ENCODE measurements around the gene LIN28A. TPM values are rescaled to one million over a fixed set of nuclear protein-coding genes. Genes with fewer than 3 reads are reported as not detected.

Gene LIN28A
- total RNA-seq = not detected in 2 replicates

GRCh38 chr1:26410706-26411623, at the start of gene LIN28A:
Gene LIN28A, plus strand, starts transcription at chr1:26410817. Its CDS starts 75 bp downstream, at chr1:26410892.
- ChIA-PET POLR2A (interaction anchor here (0.7 kb wide), 1 partner anchor 151 kb away, joined by 3 read pairs; no protein-coding TSS in a partner anchor), CTCF (no interaction called here)
- Mint-ChIP-seq H3K4me1 (peaks cover 14% of the 10 kb centered on the region), H3K4me3 (no peak within 1 kb of the TSS), H3K27me3 (peaks cover 66% of the 10 kb centered on the region), H3K27ac (no peak within 1 kb of the TSS), H3K9me3 (no peaks in the 10 kb centered on the region), H3K36me3 (ENCODE audit: low read depth) (no peaks in the 10 kb centered on the region)
- intact Hi-C loops (cut with micrococcal nuclease) = no loop called here
- no peak for DNase-seq
- ATAC-seq (ENCODE audit: low read depth) = no peak
- no peak for TF ChIP-seq CTCF (IDR thresholded peaks at IDR 0.05)

GRCh38 chr1:26361605-26362122, 49.0 kb upstream of the LIN28A start:
- Mint-ChIP-seq H3K9me3 (no peaks in the 10 kb centered on the region), H3K36me3 (ENCODE audit: low read depth) (no peaks in the 10 kb centered on the region), H3K4me1 (peaks cover 29% of the 10 kb centered on the region), H3K27me3 (peaks cover 21% of the 10 kb centered on the region), H3K27ac (no peak overlapping the region), H3K4me3 (no peak overlapping the region)
- ATAC-seq (ENCODE audit: low read depth) = peak; percentile 61
- intact Hi-C loops (cut with micrococcal nuclease) = no loop called here
- TF ChIP-seq CTCF (IDR thresholded peaks at IDR 0.05) = no peak
- no peak for DNase-seq
- CTCF ChIA-PET = interaction anchor here (0.9 to 1.8 kb wide), 12 partner anchors 16 to 257 kb away, joined by 3 to 7 read pairs (median 4); partner anchors contain the start of gene ZNF593
- POLR2A ChIA-PET = interaction anchor here (1.0 to 2.2 kb wide), 3 partner anchors 23 to 43 kb away, joined by 3 to 8 read pairs (median 3); no protein-coding TSS in a partner anchor

DNA sequence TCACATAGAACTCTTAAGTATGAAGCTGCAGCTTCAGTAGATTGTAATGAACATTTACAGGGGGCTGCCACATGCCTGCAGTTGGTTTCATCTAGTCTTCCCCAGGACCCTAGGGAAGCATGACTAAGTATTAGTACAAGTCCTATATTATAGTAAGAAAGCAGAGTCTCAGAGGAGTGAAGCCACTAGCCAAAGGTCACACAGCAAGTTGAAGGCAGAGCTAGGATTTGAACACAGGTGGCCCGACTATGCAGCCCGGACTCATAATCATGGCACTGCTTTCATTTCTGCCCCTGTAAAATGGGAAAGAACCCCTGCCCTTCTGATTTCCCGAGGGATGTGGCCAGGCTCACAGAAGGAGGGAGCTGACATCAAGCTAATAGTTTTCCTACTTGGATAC, 48.3 kb upstream of the LIN28A start:
- POLR2A ChIA-PET = interaction anchor here (0.6 to 1.5 kb wide), 2 partner anchors 24 to 39 kb away, joined by 3 read pairs; no protein-coding TSS in a partner anchor
- Mint-ChIP-seq H3K27ac (no peak overlapping the region), H3K9me3 (no peaks in the 10 kb centered on the region), H3K36me3 (ENCODE audit: low read depth) (no peaks in the 10 kb centered on the region), H3K27me3 (peaks cover 21% of the 10 kb centered on the region), H3K4me3 (peak overlapping the region; percentile 9), H3K4me1 (peaks cover 29% of the 10 kb centered on the region)
- intact Hi-C loops (cut with micrococcal nuclease) = no loop called here
- TF ChIP-seq CTCF (IDR thresholded peaks at IDR 0.05) = no peak
- CTCF ChIA-PET = interaction anchor here (0.9 to 1.8 kb wide), 12 partner anchors 16 to 257 kb away, joined by 3 to 7 read pairs (median 4); partner anchors contain the start of gene ZNF593
- DNase-seq (no peak), ATAC-seq (ENCODE audit: low read depth) (no peak)

GRCh38 chr1:26363549-26364448, 46.8 kb upstream of the LIN28A start:
- no peaks in the 10 kb centered on the region for H3K9me3 Mint-ChIP-seq
- ChIA-PET POLR2A (interaction anchor here (0.5 to 0.6 kb wide), 2 partner anchors 20 to 103 kb away, joined by 3 to 4 read pairs; no protein-coding TSS in a partner anchor), CTCF (interaction anchor here (0.7 to 3.5 kb wide), 11 partner anchors 10 to 194 kb away, joined by 3 to 26 read pairs (median 5); partner anchors contain the start of genes CEP85 and ZNF593)
- TF ChIP-seq CTCF (IDR thresholded peaks at IDR 0.05) = peak; percentile 90
- DNase-seq (peak; percentile 81), ATAC-seq (ENCODE audit: low read depth) (peak; percentile 72)
- H3K36me3 Mint-ChIP-seq (ENCODE audit: low read depth) = no peaks in the 10 kb centered on the region
- peaks cover 27% of the 10 kb centered on the region for H3K4me1 Mint-ChIP-seq
- intact Hi-C loops (cut with micrococcal nuclease) = loop anchor here (1.0 kb wide), 5 partner anchors 42 to 258 kb away; partner anchors contain the start of genes CATSPER4 and ZNF593
- no peak overlapping the region for H3K4me3 Mint-ChIP-seq
- H3K27me3 Mint-ChIP-seq = peaks cover 24% of the 10 kb centered on the region
- H3K27ac Mint-ChIP-seq = no peak overlapping the region
